GM12865 (cell line): Measurements from ENCODE around the gene KDM4B.

ENCODE experiments used
- DNase-seq: peaks from one replicate; pipeline ENCODE4 v3.0.0; 2010; ENCODE audit warnings: low read depth
- H3K4me3 ChIP-seq: 2 replicates; pipeline ENCODE4 v1.5.1; 2011; ENCODE audit warnings: mild to moderate bottlenecking, low read depth, low read length, control low read depth
- TF ChIP-seq, protein P1 (sequence below): IDR thresholded peaks from 2 replicates; pipeline ENCODE4 v1.5.1; 2011; ENCODE audit warnings: low read length, control low read depth, low read depth, inconsistent platforms; ENCODE audit not compliant: insufficient read depth; ENCODE audit errors: missing control alignments

KDM4B gene

DNA sequence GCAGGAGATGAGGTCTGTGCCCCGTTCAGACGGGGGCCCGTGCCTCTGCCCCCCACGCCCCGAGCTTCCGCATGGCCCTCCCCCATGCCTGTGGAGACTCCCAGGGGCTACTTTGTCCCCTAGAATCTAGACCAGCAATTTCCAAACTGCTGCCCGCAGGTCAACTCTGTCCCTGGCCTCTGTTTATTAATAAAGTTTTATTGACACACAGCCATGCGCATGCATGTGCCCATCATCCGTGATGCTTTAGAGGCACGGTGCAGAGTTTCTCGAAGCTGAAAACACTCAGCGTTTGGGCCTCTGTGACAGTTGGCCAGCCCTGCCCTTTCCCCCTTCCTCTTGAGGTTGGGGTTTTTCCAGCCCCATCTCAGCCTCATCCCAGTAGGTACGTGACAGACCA lies 140.0 kb downstream of the KDM4B start:
- TF ChIP-seq, protein P1, sequence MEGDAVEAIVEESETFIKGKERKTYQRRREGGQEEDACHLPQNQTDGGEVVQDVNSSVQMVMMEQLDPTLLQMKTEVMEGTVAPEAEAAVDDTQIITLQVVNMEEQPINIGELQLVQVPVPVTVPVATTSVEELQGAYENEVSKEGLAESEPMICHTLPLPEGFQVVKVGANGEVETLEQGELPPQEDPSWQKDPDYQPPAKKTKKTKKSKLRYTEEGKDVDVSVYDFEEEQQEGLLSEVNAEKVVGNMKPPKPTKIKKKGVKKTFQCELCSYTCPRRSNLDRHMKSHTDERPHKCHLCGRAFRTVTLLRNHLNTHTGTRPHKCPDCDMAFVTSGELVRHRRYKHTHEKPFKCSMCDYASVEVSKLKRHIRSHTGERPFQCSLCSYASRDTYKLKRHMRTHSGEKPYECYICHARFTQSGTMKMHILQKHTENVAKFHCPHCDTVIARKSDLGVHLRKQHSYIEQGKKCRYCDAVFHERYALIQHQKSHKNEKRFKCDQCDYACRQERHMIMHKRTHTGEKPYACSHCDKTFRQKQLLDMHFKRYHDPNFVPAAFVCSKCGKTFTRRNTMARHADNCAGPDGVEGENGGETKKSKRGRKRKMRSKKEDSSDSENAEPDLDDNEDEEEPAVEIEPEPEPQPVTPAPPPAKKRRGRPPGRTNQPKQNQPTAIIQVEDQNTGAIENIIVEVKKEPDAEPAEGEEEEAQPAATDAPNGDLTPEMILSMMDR = no peak
- H3K4me3 ChIP-seq = no peak overlapping the region
- no peak for DNase-seq

DNA sequence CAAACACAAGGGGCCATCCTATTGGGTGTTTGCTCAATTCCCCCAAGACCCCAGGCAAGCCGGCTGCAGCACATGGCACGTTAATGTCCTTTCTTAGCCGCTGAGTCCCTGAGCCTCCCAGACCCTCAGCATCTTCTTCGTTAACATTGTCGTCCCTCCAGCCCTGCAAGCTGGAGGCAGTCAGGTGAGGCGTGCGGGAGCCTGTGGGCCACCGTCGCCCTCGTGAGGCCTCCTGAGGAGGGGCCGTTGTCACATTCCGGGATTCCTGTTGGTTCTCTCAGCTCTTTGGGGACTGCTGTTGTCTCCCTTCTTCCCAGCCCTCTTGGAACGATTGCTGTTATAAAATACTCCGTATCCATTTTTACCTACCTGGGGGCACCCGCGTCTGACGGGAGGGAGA lies 140.6 kb downstream of the KDM4B start:
- DNase-seq = no peak
- H3K4me3 ChIP-seq = no peak overlapping the region
- TF ChIP-seq, protein P1 = no peak

DNA sequence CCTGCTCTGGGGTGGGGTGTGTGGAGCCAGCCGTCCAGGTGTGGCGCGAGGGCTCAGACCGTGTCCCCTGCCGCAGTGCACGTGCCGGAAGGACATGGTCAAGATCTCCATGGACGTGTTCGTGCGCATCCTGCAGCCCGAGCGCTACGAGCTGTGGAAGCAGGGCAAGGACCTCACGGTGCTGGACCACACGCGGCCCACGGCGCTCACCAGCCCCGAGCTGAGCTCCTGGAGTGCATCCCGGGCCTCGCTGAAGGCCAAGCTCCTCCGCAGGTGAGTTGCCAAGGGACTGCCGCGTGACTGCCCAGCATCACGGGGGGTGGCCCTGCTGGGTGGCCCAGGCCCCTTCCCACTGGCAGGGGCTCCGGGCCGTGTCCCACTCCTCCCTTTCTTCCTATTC lies 141.6 kb downstream of the KDM4B start:
- TF ChIP-seq, protein P1 = no peak
- no peak overlapping the region for H3K4me3 ChIP-seq
- DNase-seq = no peak

DNA sequence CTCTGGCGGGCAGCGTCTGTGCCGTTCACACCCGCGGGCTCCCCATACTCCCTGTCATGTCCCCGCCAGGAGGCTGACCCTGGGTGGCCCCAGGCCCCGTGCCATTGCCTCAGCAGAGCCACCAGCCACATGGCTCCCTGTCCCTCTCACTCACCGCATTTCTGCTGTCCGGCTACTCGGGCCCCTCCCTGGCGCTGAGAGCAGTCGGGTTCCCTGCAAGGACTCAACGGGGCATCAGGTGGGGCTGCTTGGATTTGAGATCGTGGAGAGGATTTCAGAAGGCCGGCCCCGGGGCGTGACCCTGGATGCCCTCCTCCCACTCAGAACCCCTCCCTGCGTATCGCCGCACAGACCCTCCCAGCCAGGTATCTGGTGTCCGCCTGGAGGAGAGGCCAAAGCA lies 142.1 kb downstream of the KDM4B start:
- DNase-seq = no peak
- TF ChIP-seq, protein P1 = no peak

DNA sequence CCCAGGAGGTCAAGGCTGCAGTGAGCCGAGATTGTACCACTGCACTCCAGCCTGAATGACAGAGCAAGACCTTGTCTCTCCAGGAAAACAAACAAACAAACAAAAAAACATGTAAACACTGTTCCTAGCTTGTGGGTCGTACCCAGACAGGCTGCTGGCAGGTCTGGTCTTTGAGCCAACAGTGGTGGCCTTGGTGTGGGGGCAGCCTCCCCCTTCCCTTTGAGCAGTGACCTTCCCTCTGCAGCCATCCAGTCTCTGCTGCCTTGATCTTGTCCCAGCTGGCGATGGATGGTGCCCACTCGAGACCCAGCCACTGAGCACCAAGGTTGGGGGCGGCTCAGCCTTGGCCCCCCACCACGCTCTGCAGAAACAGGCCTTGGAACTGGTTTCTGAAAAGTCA lies 143.3 kb downstream of the KDM4B start:
- no peak for DNase-seq
- no peak overlapping the region for H3K4me3 ChIP-seq
- TF ChIP-seq, protein P1 = no peak

More for the DNA sequence above, 142.1 kb downstream of the KDM4B start:
- H3K4me3 ChIP-seq = no peak overlapping the region

DNA sequence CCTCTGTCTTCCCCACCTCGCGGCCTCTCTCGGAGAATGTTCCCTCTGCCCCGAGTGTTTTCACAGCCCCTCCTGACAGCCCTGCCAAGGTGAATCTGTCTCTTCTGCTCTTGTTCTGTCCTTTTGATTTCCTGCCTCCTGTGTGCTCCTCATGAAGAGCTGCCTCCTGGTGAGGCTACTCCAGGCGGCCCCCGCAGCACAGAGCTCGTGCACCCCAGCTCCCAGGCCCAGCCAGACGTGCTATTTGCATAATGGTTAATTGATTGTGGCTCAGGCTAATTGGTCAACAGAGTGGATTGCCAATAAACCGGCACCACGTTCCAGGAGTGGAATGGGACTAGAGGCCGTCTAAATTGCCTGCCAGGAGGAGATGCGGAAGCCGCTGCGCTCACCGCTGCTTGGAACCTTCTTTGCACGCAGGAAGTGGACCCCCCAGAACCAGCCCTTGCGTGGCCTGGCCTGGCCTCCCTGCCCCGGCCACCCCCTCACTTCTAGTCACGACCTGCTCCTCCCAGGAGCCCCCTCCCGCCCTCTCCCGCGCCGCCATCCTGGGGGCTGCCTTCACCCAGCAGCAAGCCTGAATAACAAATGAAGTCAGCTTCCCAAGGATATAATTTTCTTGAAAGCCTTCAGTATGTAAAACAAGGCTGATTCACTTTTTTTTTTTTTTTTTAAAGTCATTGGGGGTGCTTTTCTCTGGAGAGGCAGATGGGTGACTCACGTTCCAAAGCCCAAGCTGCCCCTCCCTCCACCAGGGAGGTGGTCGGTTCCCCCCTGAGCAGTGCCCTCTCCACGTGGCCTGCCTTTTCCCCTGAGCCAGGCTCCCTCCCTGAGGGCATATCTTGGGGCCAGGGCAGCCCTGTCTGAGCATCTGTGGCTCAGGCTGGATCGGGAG lies 144.0 kb downstream of the KDM4B start:
- no peak for DNase-seq
- H3K4me3 ChIP-seq = no peak overlapping the region
- TF ChIP-seq, protein P1 = no peak
